Posterior vena cava (tissue), 2 donors: ENCODE results near the gene RAB3C. TPM values are rescaled to one million over a fixed set of nuclear protein-coding genes. Genes with fewer than 3 reads are reported as not detected.

Source experiments
- DNase-seq: peaks from one replicate; pipeline ENCODE4 v3.0.0-alpha.2; 2020; ENCODE audit warnings: low spot score
- intact Hi-C, 2 donors: fragments of 100-400 bp; cut with DNase I; formaldehyde crosslinking; loops; one replicate each; pipeline versions ENCODE4 v1.14.1 to v1.14.2; 2022 to 2023
- total RNA-seq, 2 donors: library from RNA; stranded (reverse); fragmentation: NEBNext Ultra II Directional; extraction: Animal tissue kit (Norgen Biotek cat#: 25700); gene quantifications; one replicate each; pipeline ENCODE4 v1.2.1, GENCODE V29; 2021
- donor health status: DM: yes; HTN: yes; CAD: no.
- donor health status: DM: yes; HTN: yes; CAD: no.

RAB3C gene
- total RNA-seq, 2 donors from 2014 or later, result 10.6 to 11.7 TPM

- intact Hi-C loops, result no loop called here
- no peak for DNase-seq
Observed at GRCh38 chr5:58793888-58794657, 211.2 kb downstream of the RAB3C start.

- DNase-seq, result no peak
- intact Hi-C loops, result no loop called here
Observed at GRCh38 chr5:58794875-58795274, 212.0 kb downstream of the RAB3C start.

DNA sequence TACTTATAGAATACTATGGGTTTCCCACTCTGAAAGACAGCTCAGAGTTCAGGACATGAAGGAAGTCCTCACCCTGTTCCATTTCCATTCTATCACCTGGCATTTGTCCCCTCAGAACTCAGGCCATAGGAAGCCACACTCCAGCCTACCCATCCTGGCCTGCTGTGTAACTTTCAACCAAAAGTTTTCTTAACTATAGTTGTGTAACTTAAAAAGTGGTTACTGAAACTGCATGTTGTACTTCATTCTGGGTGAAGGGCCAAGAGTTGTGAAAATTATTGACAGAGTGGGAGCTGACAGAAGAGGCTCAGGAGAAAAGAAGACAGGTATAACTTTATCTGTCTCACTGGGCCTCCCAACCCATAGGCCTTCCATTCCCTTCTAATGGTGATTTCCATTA lies 212.5 kb downstream of the RAB3C start:
- no peak for DNase-seq
- intact Hi-C loops, result no loop called here

- no peak for DNase-seq
- intact Hi-C loops, result no loop called here
Observed at GRCh38 chr5:58797021-58797420, 214.1 kb downstream of the RAB3C start.

GRCh38 chr5:58800356-58800755 lies 217.5 kb downstream of the RAB3C start:
- no peak for DNase-seq

GRCh38 chr5:58800861-58801540 lies 218.1 kb downstream of the RAB3C start:
- intact Hi-C loops, result no loop called here

More at GRCh38 chr5:58800356-58800755, 217.5 kb downstream of the RAB3C start:
- intact Hi-C loops, result no loop called here

GRCh38 chr5:58803056-58803455 lies 220.2 kb downstream of the RAB3C start:
- no peak for DNase-seq
- intact Hi-C loops, result no loop called here

More at GRCh38 chr5:58800861-58801540, 218.1 kb downstream of the RAB3C start:
- DNase-seq, result no peak

- intact Hi-C loops, result no loop called here
- no peak for DNase-seq
Observed at GRCh38 chr5:58804291-58804690, 221.4 kb downstream of the RAB3C start.

DNA sequence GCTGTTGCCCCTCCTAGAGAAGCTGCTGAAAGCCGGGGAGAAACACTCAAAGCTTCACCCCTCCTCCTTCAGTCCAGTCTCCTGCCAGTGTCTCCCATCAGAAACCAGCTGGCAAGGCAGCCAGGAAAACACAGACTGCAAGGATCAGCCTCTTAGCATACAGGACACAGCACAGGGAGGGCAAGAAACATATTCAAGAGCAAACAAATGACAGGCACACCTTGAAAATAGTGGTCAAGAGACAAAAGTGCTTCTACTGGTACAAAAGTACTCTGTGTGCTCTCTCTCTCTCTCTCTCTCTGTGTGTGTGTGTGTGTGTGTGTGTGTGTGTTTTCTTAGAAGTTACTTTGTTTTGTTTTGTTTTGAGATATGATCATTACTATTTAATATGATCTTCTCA lies 227.2 kb downstream of the RAB3C start:
- DNase-seq, result no peak
- intact Hi-C loops, result no loop called here

DNA sequence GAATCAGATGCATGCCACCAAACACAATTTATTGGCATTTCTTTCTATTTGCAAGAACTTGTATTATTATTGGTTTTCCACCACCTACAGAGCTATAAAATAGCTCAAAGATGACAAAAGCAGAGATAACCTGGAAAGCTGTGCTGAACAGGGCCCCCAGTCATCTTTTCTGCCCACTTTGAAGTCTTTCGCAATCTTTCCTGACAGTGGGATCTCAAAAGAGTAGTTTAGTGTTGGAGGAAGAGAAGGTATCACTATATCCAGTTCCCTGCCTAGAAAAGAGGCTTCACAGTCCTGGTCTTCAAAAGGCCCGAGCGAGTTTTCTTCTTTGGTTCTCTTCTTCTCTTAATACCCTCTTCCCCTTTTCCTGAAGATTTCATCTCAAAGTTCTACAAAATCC lies 231.0 kb downstream of the RAB3C start:
- no peak for DNase-seq
- intact Hi-C loops, result no loop called here

DNA sequence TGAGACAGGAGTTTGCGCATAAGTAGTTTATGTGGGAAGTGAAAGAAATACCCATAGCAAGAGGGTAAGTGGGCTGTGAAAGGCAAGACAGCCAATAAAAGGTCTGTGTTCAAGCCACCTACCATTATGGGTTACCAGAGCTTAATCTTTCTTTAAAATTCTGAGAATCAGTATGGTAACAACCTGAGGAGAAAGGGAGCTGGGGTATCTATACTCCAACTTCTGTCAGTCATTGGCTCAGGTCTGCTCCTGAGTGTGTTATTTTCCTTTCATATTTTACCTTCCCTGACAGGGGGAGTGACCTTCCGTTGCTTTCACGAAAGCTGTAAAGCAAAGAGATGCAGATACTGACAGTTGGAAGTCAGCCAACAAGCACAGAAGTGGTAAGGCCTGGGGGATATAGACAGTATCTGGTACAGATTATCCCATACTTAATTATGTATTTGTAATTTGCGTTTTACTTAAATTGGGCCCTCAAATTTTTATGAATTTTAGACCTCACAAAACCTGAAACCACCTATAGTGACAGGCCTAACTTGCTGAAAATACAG lies 233.4 kb downstream of the RAB3C start:
- no peak for DNase-seq
- intact Hi-C loops, result no loop called here

DNA sequence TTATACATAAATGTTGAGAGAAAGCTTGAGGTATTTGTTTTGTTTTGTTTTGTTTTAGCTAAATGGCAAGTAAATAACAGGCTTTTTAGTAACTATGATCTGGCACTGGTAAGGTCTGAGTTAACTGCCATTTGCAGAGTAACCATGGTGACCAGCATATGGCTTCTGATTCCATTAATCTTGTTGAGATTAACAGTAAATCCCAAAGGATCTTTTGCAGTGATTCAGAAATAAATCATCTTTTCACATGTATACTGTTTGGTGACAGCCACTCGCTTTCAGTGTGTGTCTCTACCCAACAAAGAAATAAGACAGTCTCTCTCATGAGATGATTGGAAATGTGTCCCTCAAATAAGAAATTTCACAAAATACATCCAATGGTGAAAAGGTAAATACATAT lies 235.6 kb downstream of the RAB3C start:
- DNase-seq, result no peak
- intact Hi-C loops, result no loop called here

DNA sequence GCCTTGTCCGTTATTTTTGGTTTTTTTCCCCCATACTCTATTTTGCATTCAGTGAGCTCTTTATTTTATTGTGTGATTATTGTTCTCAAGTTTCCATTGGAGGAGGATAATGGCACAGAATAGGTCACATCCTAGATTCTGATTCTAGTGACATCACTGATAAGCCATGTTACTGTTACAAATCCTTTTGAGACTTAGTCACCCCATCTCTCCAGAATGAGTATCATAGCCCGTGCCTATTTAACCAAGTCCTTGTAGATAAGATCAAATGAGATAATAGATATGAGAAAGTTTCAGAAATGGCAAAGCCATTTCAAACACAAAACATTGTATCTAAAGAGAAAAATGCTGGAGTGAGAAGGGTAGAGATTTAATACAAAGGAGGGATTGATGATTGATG lies 242.6 kb downstream of the RAB3C start:
- no peak for DNase-seq
- intact Hi-C loops, result no loop called here

DNA sequence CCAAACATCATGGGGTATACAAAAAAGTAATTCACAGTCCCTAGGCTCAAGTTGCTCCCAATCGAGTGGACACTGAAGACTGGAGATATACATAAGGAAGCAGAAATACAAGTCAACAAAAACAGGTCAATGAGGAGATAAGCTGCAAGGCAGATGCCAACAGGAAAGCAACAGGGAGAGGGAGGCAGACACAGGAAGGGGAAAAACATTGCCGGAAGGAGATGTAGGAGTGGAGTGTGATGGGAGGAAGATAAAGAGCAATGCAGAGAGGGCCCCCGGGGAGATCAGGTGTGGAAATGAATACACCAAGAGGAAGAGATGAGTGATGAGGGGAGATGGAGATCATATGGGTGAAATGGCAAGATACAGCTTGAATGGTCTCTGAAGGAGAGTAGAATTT lies 243.0 kb downstream of the RAB3C start:
- DNase-seq, result no peak
- intact Hi-C loops, result no loop called here

DNA sequence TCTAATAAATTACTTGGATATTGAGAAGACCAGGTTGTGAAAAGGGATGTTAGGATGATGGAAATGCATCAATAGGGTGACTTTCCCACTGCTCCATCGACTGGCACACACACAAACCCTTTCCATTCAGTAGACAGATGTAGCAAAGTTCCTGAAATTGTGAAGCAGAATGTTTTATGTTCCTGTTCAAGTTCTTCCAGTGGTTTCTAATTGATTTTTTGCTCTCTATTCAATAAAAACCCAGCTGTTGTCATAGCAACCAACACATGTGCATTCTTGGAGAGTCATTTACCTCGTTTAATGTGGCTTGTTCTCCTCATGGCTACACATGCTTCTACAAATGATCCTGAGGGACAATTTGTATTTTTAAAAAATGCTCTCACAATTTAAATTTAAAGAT lies 244.6 kb downstream of the RAB3C start:
- intact Hi-C loops, result no loop called here
- DNase-seq, result no peak

- intact Hi-C loops, result no loop called here
- DNase-seq, result no peak
Observed at GRCh38 chr5:58828258-58828657, 245.4 kb downstream of the RAB3C start.

GRCh38 chr5:58834242-58835225 lies 251.7 kb downstream of the RAB3C start:
- intact Hi-C loops, result no loop called here
- no peak for DNase-seq

DNA sequence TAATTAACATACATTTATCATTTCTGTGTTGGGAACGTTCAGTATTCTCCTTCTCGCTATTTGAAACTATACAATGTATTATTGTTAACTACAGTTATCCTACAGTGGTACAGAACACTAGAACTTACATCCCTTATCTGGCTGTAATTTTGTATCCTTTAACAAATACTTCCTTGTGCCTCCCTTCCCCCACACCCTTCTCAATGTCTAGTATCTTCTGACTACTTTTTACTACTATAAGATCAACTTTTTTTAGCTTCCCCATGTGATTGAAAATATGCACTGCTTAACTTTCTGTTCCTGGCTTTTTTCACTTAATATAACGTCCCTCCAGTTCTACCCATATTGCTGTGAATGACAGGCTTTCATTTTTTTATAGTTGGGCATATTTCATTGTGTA lies 253.5 kb downstream of the RAB3C start:
- no peak for DNase-seq
- intact Hi-C loops, result no loop called here

DNA sequence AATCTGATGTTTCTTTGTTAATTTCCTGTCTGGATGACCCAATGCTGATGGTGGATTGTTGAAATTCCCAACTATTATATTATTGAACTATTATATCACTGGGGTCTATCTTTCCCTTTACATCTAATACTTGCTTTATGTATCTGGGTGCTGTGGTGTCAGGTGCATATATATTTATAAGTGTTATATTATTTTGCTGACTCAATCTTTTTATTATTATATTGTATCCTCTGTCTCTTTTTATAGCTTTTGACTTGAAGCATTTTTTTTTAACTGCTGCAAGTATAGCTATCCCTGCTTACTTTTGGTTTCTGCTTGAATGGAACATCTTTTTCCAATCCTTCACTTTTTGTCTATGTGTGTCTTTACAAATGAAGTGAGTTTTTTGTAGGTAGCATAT lies 255.9 kb downstream of the RAB3C start:
- intact Hi-C loops, result no loop called here

More for the DNA sequence above, 255.9 kb downstream of the RAB3C start:
- DNase-seq, result no peak
